Astrocyte (in vitro differentiated cells and primary cell): ENCODE data around the gene NRBF2.

Experiments
- CTCF ChIP-seq: IDR thresholded peaks from 2 replicates; pipeline ENCODE4 v1.5.1; 2011; ENCODE audit warnings: low read depth, mild to moderate bottlenecking, inconsistent platforms, low read length, moderate library complexity; ENCODE audit not compliant: insufficient read depth
- EZH2 ChIP-seq: IDR thresholded peaks from 2 replicates; pipeline ENCODE4 v1.6.1; 2012; ENCODE audit warnings: mild to moderate bottlenecking, low read length, inconsistent platforms; ENCODE audit not compliant: insufficient read depth

- no peak for TF ChIP-seq CTCF
- TF ChIP-seq EZH2 = no peak
Measured at GRCh38 chr10:63171255-63171855, 38.2 kb downstream of the NRBF2 start.
